ENCODE measurements around the gene CYP4F3.

CYP4F3 gene

DNA sequence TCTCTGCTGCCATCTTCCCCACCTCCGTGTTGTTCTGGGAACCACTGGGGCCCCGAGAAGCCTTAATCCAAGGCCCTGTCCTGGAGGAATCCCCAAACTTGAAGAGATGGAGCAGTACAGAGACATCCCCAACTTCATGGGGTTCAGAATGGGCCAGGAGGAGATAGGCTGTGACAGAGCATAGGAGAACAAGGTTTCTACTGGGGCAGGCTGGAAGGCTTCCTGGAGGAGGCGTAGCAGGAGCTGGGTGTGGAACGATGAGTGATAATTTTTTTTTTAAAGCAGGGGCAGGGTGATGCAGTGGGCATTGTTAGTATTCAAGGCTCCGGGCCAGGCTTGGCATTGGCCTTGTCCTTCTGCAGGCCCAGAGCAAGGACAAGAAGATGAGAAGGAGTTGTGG lies 22.4 kb upstream of the CYP4F3 start:
- no peak for TF ChIP-seq ZBTB7A (IDR thresholded peaks at IDR 0.05; ENCODE audit: low read depth)
- TF ChIP-seq, protein P1, sequence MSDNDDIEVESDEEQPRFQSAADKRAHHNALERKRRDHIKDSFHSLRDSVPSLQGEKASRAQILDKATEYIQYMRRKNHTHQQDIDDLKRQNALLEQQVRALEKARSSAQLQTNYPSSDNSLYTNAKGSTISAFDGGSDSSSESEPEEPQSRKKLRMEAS (IDR thresholded peaks at IDR 0.05): no peak
- TF ChIP-seq, protein P2, sequence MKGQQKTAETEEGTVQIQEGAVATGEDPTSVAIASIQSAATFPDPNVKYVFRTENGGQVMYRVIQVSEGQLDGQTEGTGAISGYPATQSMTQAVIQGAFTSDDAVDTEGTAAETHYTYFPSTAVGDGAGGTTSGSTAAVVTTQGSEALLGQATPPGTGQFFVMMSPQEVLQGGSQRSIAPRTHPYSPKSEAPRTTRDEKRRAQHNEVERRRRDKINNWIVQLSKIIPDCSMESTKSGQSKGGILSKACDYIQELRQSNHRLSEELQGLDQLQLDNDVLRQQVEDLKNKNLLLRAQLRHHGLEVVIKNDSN (IDR thresholded peaks at IDR 0.05): no peak
- no peak for TF ChIP-seq TCF12 (IDR thresholded peaks at IDR 0.05; ENCODE audit: low read depth)
- no peak for TF ChIP-seq NFIC (IDR thresholded peaks at IDR 0.05)
- TF ChIP-seq TAF1 (IDR thresholded peaks at IDR 0.05; ENCODE audit: low read depth): no peak
- no peak for TF ChIP-seq EP300 (IDR thresholded peaks at IDR 0.05; ENCODE audit: borderline replicate concordance)
- TF ChIP-seq YY1 (IDR thresholded peaks at IDR 0.05; ENCODE audit: low read depth): no peak
- TF ChIP-seq CREB1 (IDR thresholded peaks at IDR 0.05; ENCODE audit: low read depth): no peak
- TF ChIP-seq FOXM1 (IDR thresholded peaks at IDR 0.05; ENCODE audit: borderline replicate concordance, low read depth): no peak
- TF ChIP-seq, protein P3, sequence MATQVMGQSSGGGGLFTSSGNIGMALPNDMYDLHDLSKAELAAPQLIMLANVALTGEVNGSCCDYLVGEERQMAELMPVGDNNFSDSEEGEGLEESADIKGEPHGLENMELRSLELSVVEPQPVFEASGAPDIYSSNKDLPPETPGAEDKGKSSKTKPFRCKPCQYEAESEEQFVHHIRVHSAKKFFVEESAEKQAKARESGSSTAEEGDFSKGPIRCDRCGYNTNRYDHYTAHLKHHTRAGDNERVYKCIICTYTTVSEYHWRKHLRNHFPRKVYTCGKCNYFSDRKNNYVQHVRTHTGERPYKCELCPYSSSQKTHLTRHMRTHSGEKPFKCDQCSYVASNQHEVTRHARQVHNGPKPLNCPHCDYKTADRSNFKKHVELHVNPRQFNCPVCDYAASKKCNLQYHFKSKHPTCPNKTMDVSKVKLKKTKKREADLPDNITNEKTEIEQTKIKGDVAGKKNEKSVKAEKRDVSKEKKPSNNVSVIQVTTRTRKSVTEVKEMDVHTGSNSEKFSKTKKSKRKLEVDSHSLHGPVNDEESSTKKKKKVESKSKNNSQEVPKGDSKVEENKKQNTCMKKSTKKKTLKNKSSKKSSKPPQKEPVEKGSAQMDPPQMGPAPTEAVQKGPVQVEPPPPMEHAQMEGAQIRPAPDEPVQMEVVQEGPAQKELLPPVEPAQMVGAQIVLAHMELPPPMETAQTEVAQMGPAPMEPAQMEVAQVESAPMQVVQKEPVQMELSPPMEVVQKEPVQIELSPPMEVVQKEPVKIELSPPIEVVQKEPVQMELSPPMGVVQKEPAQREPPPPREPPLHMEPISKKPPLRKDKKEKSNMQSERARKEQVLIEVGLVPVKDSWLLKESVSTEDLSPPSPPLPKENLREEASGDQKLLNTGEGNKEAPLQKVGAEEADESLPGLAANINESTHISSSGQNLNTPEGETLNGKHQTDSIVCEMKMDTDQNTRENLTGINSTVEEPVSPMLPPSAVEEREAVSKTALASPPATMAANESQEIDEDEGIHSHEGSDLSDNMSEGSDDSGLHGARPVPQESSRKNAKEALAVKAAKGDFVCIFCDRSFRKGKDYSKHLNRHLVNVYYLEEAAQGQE (IDR thresholded peaks at IDR 0.05; ENCODE audit: low read depth): no peak
- TF ChIP-seq CEBPB (IDR thresholded peaks at IDR 0.05): no peak
- TF ChIP-seq TEAD4 (IDR thresholded peaks at IDR 0.05): no peak
- no peak for TF ChIP-seq RAD21 (IDR thresholded peaks at IDR 0.05; ENCODE audit: low read depth)
- TF ChIP-seq EGR1 (IDR thresholded peaks at IDR 0.05): no peak

DNA sequence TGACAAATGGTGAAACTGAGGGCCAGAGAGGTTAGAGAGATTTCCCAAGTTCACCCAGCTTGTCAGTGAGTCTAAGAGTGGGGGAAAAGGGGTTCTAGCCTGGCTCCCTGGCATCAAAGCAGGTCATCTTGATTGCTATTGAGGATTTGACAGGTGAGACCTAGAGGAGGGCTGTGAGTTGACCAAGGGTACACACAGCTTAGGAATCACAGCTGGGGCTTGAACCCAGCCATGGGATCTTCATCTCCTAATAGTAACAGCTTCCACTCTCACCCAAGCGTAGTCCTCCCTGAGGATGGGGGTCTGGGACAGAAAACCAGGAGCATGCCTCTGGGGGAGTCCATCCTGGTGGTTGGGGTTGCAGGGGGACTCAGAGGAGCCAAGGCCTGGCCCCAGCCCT lies 18.9 kb upstream of the CYP4F3 start:
- TF ChIP-seq FOXM1 (IDR thresholded peaks at IDR 0.05; ENCODE audit: borderline replicate concordance, low read depth) (no peak), TCF12 (IDR thresholded peaks at IDR 0.05; ENCODE audit: low read depth) (no peak), YY1 (IDR thresholded peaks at IDR 0.05; ENCODE audit: low read depth) (no peak), CREB1 (IDR thresholded peaks at IDR 0.05; ENCODE audit: low read depth) (no peak), TEAD4 (IDR thresholded peaks at IDR 0.05) (no peak), NFIC (IDR thresholded peaks at IDR 0.05) (no peak), RAD21 (IDR thresholded peaks at IDR 0.05; ENCODE audit: low read depth) (no peak), CEBPB (IDR thresholded peaks at IDR 0.05) (no peak), ZBTB7A (IDR thresholded peaks at IDR 0.05; ENCODE audit: low read depth) (no peak)

DNA sequence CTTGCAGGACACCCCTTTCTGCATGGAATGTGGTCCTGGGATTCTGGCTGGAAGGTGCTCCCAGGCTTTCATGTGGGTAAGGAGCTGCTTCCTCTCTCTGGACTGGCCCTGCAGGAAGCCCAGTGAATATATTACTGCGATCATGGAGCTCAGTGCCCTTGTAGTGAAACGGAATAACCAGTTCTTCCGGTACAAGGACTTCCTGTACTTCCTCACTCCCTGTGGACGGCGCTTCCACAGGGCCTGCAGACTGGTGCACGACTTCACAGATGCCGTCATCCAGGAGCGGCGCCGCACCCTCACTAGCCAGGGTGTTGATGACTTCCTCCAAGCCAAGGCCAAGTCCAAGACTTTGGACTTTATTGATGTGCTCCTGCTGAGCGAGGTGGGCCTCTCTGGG lies 17.7 kb upstream of the CYP4F3 start:
- TF ChIP-seq ZBTB7A (IDR thresholded peaks at IDR 0.05; ENCODE audit: low read depth): no peak
- TF ChIP-seq, protein P3 (IDR thresholded peaks at IDR 0.05; ENCODE audit: low read depth): no peak
- no peak for TF ChIP-seq NFIC (IDR thresholded peaks at IDR 0.05)
- no peak for TF ChIP-seq TCF12 (IDR thresholded peaks at IDR 0.05; ENCODE audit: low read depth)
- TF ChIP-seq, protein P2 (IDR thresholded peaks at IDR 0.05): no peak
- no peak for TF ChIP-seq CREB1 (IDR thresholded peaks at IDR 0.05; ENCODE audit: low read depth)
- TF ChIP-seq YY1 (IDR thresholded peaks at IDR 0.05; ENCODE audit: low read depth): no peak
- no peak for TF ChIP-seq RAD21 (IDR thresholded peaks at IDR 0.05; ENCODE audit: low read depth)
- no peak for TF ChIP-seq CEBPB (IDR thresholded peaks at IDR 0.05)
- TF ChIP-seq EGR1 (IDR thresholded peaks at IDR 0.05): no peak
- no peak for TF ChIP-seq FOXM1 (IDR thresholded peaks at IDR 0.05; ENCODE audit: borderline replicate concordance, low read depth)
- TF ChIP-seq TEAD4 (IDR thresholded peaks at IDR 0.05): no peak
- no peak for TF ChIP-seq EP300 (IDR thresholded peaks at IDR 0.05; ENCODE audit: borderline replicate concordance)
- TF ChIP-seq, protein P1 (IDR thresholded peaks at IDR 0.05): no peak
- no peak for TF ChIP-seq TAF1 (IDR thresholded peaks at IDR 0.05; ENCODE audit: low read depth)

DNA sequence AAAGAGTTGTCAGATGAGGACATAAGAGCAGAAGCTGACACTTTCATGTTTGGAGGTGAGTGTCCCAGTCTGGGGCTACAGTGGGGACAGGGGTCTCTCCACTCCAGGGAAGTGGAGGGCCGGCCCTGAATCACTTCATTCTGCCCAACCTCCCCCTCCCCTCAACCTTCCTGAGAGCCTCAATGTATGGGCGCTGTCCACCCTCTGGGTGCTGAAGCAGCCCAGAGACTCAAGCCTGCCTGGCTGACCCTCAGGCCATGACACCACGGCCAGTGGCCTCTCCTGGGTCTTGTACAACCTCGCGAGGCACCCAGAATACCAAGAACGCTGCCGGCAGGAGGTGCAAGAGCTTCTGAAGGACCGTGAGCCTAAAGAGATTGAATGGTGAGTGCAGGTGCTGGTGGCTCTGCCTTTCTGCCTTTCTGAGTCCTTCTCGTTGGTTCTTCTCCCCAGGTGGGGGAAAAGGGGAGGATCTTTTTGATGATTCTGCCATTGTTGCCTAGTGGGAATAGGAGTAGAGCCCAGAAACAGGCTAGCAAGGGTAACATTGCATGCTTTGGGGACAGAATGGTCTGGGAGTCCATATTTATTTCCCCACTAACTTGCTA lies 16.9 kb upstream of the CYP4F3 start:
- 0 out of 2 replicates have a peak, but pooled peaks have one; percentile 33 for TF ChIP-seq YY1 (IDR thresholded peaks at IDR 0.05; ENCODE audit: low read depth)
- no peak for TF ChIP-seq TEAD4 (IDR thresholded peaks at IDR 0.05)
- TF ChIP-seq, protein P3 (IDR thresholded peaks at IDR 0.05; ENCODE audit: low read depth): peak; percentile 96

All from Ishikawa (cell line).